ENCODE measurements around the gene GLI2.

Gene GLI2

GRCh38 chr2:120771111-120771780 lies 35.6 kb downstream of the GLI2 start:
- DNase-seq (ENCODE audit: low spot score): no peak
- no peak for TF ChIP-seq CTCF (IDR thresholded peaks at IDR 0.05; ENCODE audit: extremely low read depth, missing control alignments)

- no peak for DNase-seq (ENCODE audit: low spot score)
- TF ChIP-seq CTCF (IDR thresholded peaks at IDR 0.05; ENCODE audit: extremely low read depth, missing control alignments): no peak
These were observed 36.1 kb downstream of the GLI2 start for GRCh38 chr2:120771781-120772208.

- DNase-seq (ENCODE audit: low spot score): no peak
- no peak for TF ChIP-seq CTCF (IDR thresholded peaks at IDR 0.05; ENCODE audit: extremely low read depth, missing control alignments)
These were observed 36.6 kb downstream of the GLI2 start for GRCh38 chr2:120772261-120772660.

- TF ChIP-seq CTCF (IDR thresholded peaks at IDR 0.05; ENCODE audit: extremely low read depth, missing control alignments): no peak
- no peak for DNase-seq (ENCODE audit: low spot score)
These were observed 37.6 kb downstream of the GLI2 start for GRCh38 chr2:120773186-120773800.

GRCh38 chr2:120774557-120775160 lies 39.0 kb downstream of the GLI2 start:
- no peak for DNase-seq (ENCODE audit: low spot score)
- TF ChIP-seq CTCF (IDR thresholded peaks at IDR 0.05; ENCODE audit: extremely low read depth, missing control alignments): no peak

- TF ChIP-seq CTCF (IDR thresholded peaks at IDR 0.05; ENCODE audit: extremely low read depth, missing control alignments): no peak
- no peak for DNase-seq (ENCODE audit: low spot score)
These were observed 39.5 kb downstream of the GLI2 start for GRCh38 chr2:120775194-120775593.
